ACC112 (cell line): ENCODE measurements around the gene ERICH6.

Experiments
- H2AFZ ChIP-seq: fragments of 200-600 bp; sonication (generic); one replicate; pipeline ENCODE4 v1.6.0; 2017; ENCODE audit warnings: antibody characterized with exemption, low read length; ENCODE audit not compliant: unreplicated experiment
- H3K27ac ChIP-seq: fragments of 200-600 bp; sonication (generic); 2 replicates; pipeline ENCODE4 v1.5.1; 2014; ENCODE audit warnings: low read depth, mild to moderate bottlenecking, antibody characterized with exemption, low read length, moderate library complexity
- H3K27me3 ChIP-seq: fragments of 200-600 bp; sonication (generic); 2 replicates; pipeline ENCODE4 v1.6.1; 2014; ENCODE audit warnings: mild to moderate bottlenecking, antibody characterized with exemption, low read length, moderate library complexity, mixed read lengths; ENCODE audit not compliant: insufficient read depth
- H3K36me3 ChIP-seq: fragments of 200-600 bp; sonication (generic); 2 replicates; pipeline ENCODE4 v1.6.1; 2016; ENCODE audit warnings: mild to moderate bottlenecking, antibody characterized with exemption, low read length, moderate library complexity, mixed read lengths; ENCODE audit not compliant: insufficient read depth
- H3K4me1 ChIP-seq: fragments of 200-600 bp; sonication (generic); one replicate; pipeline ENCODE4 v1.6.1; 2016; ENCODE audit warnings: low read length, mixed read lengths; ENCODE audit not compliant: insufficient read depth, unreplicated experiment, control insufficient read depth
- H3K4me3 ChIP-seq: fragments of 200-600 bp; sonication (generic); 2 replicates; pipeline ENCODE4 v1.5.1; 2014; ENCODE audit warnings: mild to moderate bottlenecking, low read depth, low read length
- H3K79me2 ChIP-seq: fragments of 200-600 bp; sonication (generic); one replicate; pipeline ENCODE4 v1.6.0; 2016; ENCODE audit warnings: low read length; ENCODE audit not compliant: control insufficient read depth, unreplicated experiment, insufficient read depth

Gene ERICH6

DNA sequence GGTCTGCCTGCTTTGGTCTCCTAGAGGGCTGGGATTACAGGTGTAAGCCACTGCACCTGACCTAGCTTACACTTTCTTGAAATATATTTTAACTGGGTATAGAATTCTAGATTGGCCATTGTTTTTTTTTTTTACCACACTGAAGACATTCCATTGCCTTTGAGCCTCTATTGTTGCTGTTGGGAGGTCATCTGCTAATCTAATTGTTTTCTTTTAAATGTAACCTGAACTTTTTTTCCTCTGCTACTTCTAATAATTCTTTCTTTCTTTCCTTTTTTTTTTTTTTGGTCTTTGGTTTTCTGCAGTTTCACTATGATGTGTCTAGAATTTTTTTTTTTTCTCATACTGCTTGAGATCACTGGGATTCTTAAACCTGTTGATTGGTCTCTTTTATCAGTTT, 28.1 kb downstream of the ERICH6 start:
- H2AFZ ChIP-seq: no peak overlapping the region
- H3K27me3 ChIP-seq: peaks cover 3% of the 10 kb centered on the region; the same call in 1 of the 2 replicates
- H3K4me3 ChIP-seq: no peak overlapping the region
- H3K79me2 ChIP-seq: no peaks in the 10 kb centered on the region
- H3K27ac ChIP-seq: no peak overlapping the region
- H3K4me1 ChIP-seq: no peaks in the 10 kb centered on the region
- no peaks in the 10 kb centered on the region for H3K36me3 ChIP-seq

DNA sequence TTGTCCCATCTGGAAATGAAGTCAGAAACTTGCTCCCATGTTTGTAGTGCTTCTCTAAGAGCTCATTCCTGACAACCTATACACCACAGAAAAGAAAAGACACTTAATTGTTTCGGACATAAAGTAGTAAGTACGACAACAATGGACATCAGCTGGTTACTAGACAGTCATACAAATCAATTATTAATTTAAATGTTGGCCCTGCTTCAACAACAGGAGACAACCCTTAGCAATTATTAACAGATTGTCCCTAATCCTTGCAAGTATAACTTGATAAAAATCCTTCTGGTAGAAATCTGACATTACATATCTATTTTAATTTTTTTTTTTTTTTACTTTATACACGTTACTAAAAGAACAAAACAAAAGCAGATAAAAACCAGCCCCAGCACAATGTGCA, 29.8 kb downstream of the ERICH6 start:
- Histone ChIP-seq H3K4me3 (no peak overlapping the region), H3K4me1 (no peaks in the 10 kb centered on the region), H2AFZ (no peak overlapping the region), H3K36me3 (no peaks in the 10 kb centered on the region), H3K79me2 (no peaks in the 10 kb centered on the region), H3K27ac (no peak overlapping the region), H3K27me3 (peaks cover 13% of the 10 kb centered on the region)

DNA sequence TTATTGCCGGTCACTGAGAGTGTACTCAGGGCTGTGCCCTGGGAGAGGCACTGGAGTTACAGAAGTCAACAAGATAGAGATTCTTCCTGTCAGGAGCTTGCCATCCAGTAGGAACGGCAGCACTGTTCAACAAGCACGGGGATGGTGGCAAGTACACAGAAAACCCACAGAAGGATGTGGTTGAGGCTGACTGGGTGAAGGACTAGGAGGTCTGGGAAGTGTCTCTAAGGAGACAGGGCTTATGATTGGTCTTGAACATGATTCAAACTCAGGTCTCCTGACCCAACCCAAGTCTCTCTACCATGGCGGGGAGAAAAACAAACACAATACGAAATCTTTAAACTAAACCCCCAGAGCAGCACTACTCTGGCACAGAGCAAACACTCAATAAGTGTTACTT, 37.6 kb downstream of the ERICH6 start:
- Histone ChIP-seq H3K79me2 (no peaks in the 10 kb centered on the region), H3K4me1 (no peaks in the 10 kb centered on the region), H3K27ac (no peak overlapping the region), H3K27me3 (peaks cover 42% of the 10 kb centered on the region), H3K4me3 (no peak overlapping the region), H3K36me3 (no peaks in the 10 kb centered on the region), H2AFZ (no peak overlapping the region)

DNA sequence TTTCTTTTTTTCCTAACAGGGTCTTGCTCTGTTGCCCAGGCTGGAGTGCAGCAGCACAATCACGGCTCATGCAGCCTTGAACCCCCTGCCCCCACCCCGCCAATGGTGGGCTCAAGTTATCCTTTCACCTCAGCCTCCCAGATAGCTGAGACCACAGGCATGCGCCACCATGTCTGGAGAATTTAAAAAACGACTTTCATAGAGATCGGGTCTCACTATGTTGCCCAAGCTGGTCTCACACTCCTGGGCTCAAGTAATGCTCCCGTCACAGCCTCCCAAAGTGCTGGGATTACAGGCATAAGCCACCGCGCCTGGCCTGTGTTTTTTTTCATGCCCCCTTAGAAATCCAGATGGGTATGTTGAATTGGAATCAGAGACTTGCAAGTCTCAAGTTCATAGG, 40.3 kb downstream of the ERICH6 start:
- H3K27me3 ChIP-seq: peaks cover 26% of the 10 kb centered on the region
- no peaks in the 10 kb centered on the region for H3K4me1 ChIP-seq
- no peak overlapping the region for H3K4me3 ChIP-seq
- H3K79me2 ChIP-seq: no peaks in the 10 kb centered on the region
- H2AFZ ChIP-seq: no peak overlapping the region
- H3K27ac ChIP-seq: no peak overlapping the region
- no peaks in the 10 kb centered on the region for H3K36me3 ChIP-seq

DNA sequence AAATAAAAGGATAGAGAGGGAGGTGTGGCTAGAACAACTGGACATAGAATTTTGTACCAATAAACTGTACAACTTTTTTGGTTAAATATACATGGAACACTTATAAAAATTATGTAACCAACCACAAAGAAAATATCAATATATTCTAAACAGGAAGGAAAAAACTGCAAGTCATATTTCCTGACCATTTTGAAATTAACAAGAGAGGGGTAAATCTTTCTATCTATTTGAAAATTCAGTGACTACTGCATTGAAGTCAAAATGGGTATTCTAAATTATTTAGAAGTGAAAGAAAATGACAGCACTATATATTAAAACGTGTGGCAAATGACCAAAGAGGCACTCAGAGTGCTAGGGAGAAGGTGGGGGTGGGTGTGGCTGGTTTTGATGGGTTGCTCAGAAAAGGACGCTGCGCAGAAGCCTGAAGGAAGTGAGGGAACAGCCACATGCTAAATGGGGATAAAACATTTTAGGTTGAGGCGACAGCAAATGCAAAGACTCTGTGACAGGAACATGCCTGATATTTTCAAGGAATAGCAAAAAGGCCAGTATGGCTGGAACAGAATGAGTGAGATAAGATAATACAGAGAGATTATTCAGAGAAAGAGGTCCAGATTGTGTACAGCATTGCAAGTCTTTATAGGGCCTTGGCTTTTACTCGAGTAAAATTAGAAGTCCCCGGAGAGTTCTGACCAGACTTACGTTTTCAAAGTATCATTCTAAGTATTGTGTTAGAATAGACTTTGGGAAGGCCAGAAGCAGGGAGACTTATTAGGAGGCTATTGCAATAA, 41.1 kb downstream of the ERICH6 start:
- Histone ChIP-seq H2AFZ (no peak overlapping the region), H3K79me2 (no peaks in the 10 kb centered on the region), H3K36me3 (no peaks in the 10 kb centered on the region), H3K4me1 (no peaks in the 10 kb centered on the region), H3K27ac (no peak overlapping the region), H3K27me3 (peaks cover 18% of the 10 kb centered on the region; the same call in 1 of the 2 replicates), H3K4me3 (no peak overlapping the region)

DNA sequence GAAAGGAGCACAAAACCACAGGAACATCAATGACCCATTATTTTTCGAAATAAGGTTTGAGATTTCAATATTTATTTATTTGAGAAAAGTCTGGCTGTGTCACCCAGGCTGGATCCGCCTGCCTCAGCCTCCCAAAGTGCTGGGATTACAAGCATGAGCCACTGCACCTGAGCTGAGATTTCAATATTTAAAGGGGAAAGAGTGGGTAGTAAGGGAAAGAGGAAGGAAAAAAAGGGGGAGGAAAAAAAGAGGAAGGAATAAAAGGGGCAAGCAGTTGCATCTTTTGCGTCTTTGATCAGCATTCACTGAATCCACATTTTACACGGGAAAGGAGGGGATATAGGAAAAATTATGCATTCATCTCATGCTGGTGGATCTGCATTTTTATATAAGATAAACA, 47.4 kb downstream of the ERICH6 start:
- H3K36me3 ChIP-seq: no peaks in the 10 kb centered on the region

DNA sequence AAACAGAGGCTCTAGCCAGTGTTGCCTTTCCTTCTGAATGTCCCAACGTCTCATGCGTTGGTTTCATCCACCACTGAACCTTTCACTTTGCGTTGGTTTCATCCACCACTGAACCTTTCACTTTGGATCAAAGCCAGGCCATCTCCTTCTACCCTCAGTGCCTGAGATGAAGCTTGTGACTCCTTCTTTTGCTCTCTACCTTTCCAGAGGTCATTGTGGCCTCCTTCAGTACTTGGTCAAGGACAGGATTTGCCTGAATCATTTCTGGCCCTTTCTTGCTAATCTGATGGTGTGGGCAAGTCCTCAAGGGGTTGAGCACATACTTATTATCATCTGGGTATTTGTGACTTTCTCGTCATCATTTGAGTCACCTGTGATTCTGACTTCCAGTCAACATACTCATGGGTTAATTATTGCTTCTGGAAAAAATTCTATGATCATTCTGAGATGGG, 50.6 kb downstream of the ERICH6 start:
- H3K4me3 ChIP-seq: no peak overlapping the region
- no peaks in the 10 kb centered on the region for H3K36me3 ChIP-seq
- peaks cover 3% of the 10 kb centered on the region; the same call in 1 of the 2 replicates for H3K27me3 ChIP-seq
- no peak overlapping the region for H2AFZ ChIP-seq
- H3K79me2 ChIP-seq: no peaks in the 10 kb centered on the region
- H3K4me1 ChIP-seq: no peaks in the 10 kb centered on the region
- no peak overlapping the region for H3K27ac ChIP-seq

More for the DNA sequence above, 47.4 kb downstream of the ERICH6 start:
- Histone ChIP-seq H3K4me3 (no peak overlapping the region), H3K79me2 (no peaks in the 10 kb centered on the region), H3K27me3 (no peaks in the 10 kb centered on the region), H2AFZ (no peak overlapping the region), H3K27ac (no peak overlapping the region), H3K4me1 (no peaks in the 10 kb centered on the region)

DNA sequence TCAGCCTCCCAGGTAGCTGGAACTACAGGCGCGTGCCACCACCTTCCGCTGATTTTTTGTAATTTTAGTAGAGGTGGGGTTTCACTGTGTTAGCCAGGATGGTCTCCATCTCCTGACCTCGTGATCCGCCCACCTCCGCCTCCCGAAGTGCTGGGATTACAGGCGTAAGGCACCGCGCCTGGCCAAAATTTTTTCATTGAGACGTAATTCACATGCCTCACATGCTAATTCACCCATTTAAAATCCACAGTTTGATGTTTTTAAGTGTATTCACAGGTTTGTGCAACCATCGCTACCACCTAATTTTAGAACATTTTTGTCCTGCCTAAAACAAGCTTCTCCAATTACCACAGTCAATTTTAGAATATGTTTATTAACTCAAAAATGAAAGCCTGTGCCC, 63.5 kb downstream of the ERICH6 start:
- H3K27ac ChIP-seq: no peak overlapping the region
- H3K27me3 ChIP-seq: no peaks in the 10 kb centered on the region
- H3K79me2 ChIP-seq: no peaks in the 10 kb centered on the region
- peaks cover 1% of the 10 kb centered on the region for H3K4me1 ChIP-seq
- no peak overlapping the region for H2AFZ ChIP-seq
- H3K4me3 ChIP-seq: no peak overlapping the region
- H3K36me3 ChIP-seq: no peaks in the 10 kb centered on the region

DNA sequence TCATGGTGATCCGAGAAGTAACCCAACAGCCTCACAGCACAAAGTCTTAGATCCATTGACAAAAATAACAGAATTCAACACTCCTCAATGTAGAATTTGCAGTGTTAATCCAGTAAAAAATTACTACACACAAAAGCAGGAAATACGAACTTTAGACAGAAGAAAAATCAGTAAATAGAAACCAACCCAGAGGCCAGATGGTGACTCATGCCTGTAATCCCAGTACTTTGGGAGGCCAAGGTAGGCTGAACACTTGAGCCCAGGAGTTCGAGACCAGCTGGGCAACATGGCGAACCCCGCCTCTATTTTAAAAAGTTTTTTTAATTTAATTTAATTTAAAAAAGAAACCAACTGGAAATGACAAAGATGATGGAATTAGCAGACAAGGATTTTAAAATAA, 64.5 kb downstream of the ERICH6 start:
- peaks cover 4% of the 10 kb centered on the region for H3K4me1 ChIP-seq
- H3K27me3 ChIP-seq: no peaks in the 10 kb centered on the region
- no peak overlapping the region for H3K4me3 ChIP-seq
- no peak overlapping the region for H3K27ac ChIP-seq
- no peaks in the 10 kb centered on the region for H3K79me2 ChIP-seq
- H2AFZ ChIP-seq: no peak overlapping the region
- H3K36me3 ChIP-seq: no peaks in the 10 kb centered on the region

DNA sequence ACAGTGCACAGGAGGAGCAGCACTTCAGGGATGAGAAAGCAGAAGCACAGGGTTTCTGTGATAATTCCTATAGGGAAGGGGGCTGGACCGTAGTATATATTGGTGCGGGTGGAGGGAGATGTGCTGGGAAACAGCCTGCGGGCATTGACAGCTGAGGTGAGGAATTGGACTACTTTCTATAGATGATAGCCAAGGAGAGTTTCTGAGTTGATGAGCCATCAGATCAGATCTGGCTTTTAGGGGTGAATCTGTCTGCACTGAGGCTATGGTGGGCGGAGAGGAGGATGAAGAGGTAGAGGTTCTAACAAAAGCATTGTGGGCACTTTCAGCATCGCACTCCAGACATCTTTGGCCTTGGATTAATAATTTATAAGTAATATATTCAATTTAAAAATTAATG, 67.5 kb downstream of the ERICH6 start:
- Histone ChIP-seq H3K27ac (no peak overlapping the region), H3K4me1 (peaks cover 4% of the 10 kb centered on the region), H3K4me3 (no peak overlapping the region), H3K79me2 (no peaks in the 10 kb centered on the region), H3K36me3 (no peaks in the 10 kb centered on the region), H3K27me3 (no peaks in the 10 kb centered on the region), H2AFZ (no peak overlapping the region)

DNA sequence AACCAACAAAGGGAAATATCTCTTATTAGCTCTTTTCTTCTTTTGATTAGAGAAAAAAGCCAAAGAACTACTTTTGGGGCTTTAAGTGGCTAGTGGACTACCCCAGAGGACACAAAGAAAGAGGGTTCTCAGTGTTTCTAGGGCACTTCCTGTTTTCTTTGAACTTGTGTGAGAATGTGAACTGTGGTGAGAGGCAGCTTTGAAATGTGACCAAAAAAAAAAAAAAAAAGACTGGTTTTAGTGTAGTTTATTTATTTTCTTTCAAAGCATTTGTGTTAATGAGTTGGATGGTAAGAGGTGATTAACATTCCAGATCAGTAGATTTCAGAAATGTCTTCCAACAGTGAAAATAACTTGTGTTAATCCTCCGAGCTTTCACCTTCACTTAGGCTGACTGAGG, 68.2 kb downstream of the ERICH6 start:
- no peak overlapping the region for H2AFZ ChIP-seq
- H3K79me2 ChIP-seq: no peaks in the 10 kb centered on the region
- H3K27ac ChIP-seq: no peak overlapping the region
- peaks cover 4% of the 10 kb centered on the region; the same call in 1 of the 2 replicates for H3K36me3 ChIP-seq
- H3K4me1 ChIP-seq: peaks cover 4% of the 10 kb centered on the region
- H3K27me3 ChIP-seq: no peaks in the 10 kb centered on the region
- H3K4me3 ChIP-seq: no peak overlapping the region
